ENCODE results near the gene SSX1. TPM values are rescaled to one million over a fixed set of nuclear protein-coding genes. Genes with fewer than 3 reads are reported as not detected.
A peak's percentile ranks its signal among the peaks of the same experiment; 100 is the strongest.

SSX1 gene
- total and polyA plus RNA-seq, 9 of the 15 experiments (the other 6 are each of a cell fraction or from before 2014, with no cell fraction given): 15.2 to 221 (median 115) TPM

DNA sequence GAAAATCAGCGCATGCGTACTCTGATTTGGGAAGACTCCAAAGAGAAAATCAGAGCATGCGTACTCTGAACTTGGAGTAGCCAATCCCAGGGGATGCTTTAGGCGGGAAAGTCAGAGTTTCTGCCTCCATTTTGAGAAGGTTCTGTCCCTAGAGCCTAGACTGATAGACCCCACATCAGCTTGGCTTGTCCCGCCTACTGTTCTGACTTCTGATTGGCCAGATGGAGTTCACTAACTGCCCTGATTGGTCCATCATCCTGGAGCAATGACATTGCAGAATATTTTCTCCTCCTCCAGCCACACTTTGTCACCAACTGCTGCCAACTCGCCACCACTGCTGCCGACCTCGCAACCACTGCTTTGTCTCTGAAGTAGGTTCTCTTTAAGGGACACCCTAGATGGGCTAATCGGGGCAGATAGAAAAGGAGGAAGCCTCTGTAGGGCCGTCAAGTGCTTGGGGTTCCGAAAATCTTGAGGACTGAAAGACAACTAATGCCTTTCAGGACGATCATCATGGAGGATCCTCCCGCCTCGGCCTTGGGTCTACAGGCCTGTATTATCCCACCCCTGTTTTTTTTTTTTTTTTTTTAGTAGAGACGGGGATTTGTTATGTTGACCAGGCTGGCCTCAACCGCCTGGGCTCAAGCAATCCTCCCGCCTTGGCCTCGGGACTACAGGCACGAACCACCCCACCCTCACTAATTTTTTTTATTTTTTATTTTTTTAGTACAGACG, at the start of gene SSX1 (continued):
- TF ChIP-seq, protein P1, sequence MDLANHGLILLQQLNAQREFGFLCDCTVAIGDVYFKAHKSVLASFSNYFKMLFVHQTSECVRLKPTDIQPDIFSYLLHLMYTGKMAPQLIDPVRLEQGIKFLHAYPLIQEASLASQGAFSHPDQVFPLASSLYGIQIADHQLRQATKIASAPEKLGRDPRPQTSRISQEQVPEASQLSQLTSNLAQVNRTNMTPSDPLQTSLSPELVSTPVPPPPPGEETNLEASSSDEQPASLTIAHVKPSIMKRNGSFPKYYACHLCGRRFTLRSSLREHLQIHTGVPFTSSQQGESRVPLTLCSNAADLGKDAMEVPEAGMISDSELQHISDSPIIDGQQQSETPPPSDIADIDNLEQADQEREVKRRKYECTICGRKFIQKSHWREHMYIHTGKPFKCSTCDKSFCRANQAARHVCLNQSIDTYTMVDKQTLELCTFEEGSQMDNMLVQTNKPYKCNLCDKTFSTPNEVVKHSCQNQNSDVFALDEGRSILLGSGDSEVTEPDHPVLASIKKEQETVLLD (IDR thresholded peaks at IDR 0.05): 0 out of 2 replicates have a peak, but pooled peaks have one; percentile 27
- TF ChIP-seq L3MBTL2 (IDR thresholded peaks at IDR 0.05) (peak; percentile 81), ATF7 (IDR thresholded peaks at IDR 0.05) (peak; percentile 33; the same call in 1 of the 2 replicates), NFYB (IDR thresholded peaks at IDR 0.05; ENCODE audit: extremely low read depth, insufficient read length) (peak; percentile 86), NEUROD1 (IDR thresholded peaks at IDR 0.05; ENCODE audit: borderline replicate concordance, low read depth, low read length, partially characterized antibody) (peak; percentile 64), MTA3 (IDR thresholded peaks at IDR 0.05; ENCODE audit: borderline replicate concordance) (peak; percentile 61; the same call in 1 of the 2 replicates), MAFG (tag; conservative IDR thresholded peaks at IDR 0.05) (peak; percentile 98), SP2 (IDR thresholded peaks at IDR 0.05; ENCODE audit: extremely low read depth, low read depth, low read length, poor library complexity, severe bottlenecking) (peak; percentile 34), NFE2L1 (tag; IDR thresholded peaks at IDR 0.05; ENCODE audit: borderline replicate concordance, low read depth) (peak; percentile 73), POLR2AphosphoS5 (IDR thresholded peaks at IDR 0.05; ENCODE audit: control insufficient read depth, insufficient read depth, low read depth, low read length) (peak; percentile 60; the same call in 1 of the 2 replicates), NFRKB (IDR thresholded peaks at IDR 0.05; ENCODE audit: low read depth) (0 out of 2 replicates have a peak, but pooled peaks have one; percentile 66), POLR2A (conservative IDR thresholded peaks at IDR 0.05) (peak; percentile 93)
- TF ChIP-seq, protein P2, sequence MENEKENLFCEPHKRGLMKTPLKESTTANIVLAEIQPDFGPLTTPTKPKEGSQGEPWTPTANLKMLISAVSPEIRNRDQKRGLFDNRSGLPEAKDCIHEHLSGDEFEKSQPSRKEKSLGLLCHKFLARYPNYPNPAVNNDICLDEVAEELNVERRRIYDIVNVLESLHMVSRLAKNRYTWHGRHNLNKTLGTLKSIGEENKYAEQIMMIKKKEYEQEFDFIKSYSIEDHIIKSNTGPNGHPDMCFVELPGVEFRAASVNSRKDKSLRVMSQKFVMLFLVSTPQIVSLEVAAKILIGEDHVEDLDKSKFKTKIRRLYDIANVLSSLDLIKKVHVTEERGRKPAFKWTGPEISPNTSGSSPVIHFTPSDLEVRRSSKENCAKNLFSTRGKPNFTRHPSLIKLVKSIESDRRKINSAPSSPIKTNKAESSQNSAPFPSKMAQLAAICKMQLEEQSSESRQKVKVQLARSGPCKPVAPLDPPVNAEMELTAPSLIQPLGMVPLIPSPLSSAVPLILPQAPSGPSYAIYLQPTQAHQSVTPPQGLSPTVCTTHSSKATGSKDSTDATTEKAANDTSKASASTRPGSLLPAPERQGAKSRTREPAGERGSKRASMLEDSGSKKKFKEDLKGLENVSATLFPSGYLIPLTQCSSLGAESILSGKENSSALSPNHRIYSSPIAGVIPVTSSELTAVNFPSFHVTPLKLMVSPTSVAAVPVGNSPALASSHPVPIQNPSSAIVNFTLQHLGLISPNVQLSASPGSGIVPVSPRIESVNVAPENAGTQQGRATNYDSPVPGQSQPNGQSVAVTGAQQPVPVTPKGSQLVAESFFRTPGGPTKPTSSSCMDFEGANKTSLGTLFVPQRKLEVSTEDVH (IDR thresholded peaks at IDR 0.05; ENCODE audit: low read depth, partially characterized antibody): peak; percentile 46

Data from K562 (cell line).